ENCODE measurements around the gene EGLN2.
"Not testable (repeated sequence)": the region's sequence is repeated elsewhere in the genome, so short reads cannot be mapped to it uniquely, and the experiment has no call there.

DNA sequence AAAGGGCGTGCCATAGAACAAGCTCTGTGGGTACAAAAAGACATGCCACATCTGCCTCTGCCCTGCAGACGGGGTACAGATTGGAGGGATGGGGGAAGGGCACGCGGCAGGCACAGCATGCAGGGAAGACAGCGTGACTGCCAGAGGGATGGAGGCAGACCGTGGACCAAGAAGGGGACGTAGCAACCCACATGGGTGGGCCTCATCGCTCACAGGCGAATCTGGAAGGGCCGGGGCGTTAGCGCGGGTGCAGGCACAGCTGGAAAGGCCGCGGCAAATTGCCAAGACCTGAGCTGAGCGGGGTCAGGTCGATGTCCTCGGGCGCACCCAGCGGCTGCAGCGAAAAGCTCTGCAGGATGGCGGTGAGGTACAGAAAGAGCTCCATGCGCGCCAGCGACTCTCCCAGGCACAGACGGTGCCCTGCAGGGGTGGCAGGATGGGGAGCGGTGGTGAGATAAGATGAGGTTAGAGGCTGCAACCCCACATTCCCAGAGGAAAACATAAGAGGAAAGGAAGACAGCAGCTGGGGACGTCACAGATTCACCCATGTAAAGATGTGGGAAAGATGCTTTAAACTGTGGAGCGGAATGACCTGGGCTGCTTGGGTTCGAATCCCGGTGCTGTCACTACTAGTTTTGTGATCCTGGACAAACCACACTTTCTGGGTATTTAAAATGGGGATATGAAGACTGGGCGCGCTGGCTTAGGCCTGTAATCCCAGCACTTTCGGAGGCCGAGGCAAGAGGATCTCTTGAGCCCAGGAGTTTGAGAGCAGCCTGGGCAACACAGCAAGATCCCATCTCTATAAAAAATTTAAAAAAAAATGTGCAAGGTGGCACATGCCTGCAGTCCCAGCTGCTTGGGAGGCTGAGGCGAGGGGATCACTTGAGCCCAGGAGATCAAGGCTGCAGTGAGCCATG is 19.7 kb downstream of the EGLN2 start:
- TF ChIP-seq, protein P1, sequence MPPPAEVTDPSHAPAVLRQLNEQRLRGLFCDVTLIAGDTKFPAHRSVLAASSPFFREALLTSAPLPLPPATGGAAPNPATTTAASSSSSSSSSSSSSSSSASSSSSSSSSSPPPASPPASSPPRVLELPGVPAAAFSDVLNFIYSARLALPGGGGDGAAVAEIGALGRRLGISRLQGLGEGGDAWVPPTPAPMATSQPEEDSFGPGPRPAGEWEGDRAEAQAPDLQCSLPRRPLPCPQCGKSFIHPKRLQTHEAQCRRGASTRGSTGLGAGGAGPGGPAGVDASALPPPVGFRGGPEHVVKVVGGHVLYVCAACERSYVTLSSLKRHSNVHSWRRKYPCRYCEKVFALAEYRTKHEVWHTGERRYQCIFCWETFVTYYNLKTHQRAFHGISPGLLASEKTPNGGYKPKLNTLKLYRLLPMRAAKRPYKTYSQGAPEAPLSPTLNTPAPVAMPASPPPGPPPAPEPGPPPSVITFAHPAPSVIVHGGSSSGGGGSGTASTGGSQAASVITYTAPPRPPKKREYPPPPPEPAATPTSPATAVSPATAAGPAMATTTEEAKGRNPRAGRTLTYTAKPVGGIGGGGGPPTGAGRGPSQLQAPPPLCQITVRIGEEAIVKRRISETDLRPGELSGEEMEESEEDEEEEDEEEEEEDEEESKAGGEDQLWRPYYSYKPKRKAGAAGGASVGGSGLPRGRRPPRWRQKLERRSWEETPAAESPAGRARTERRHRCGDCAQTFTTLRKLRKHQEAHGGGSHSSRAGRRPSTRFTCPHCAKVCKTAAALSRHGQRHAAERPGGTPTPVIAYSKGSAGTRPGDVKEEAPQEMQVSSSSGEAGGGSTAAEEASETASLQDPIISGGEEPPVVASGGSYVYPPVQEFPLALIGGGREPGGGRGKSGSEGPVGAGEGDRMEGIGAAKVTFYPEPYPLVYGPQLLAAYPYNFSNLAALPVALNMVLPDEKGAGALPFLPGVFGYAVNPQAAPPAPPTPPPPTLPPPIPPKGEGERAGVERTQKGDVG (CRISPR knock-in tag; IDR thresholded peaks at IDR 0.05), result not testable (repeated sequence)
- TF ChIP-seq TCF12 (IDR thresholded peaks at IDR 0.05; ENCODE audit: low read depth, low read length) (0 out of 2 replicates have a peak, but pooled peaks have one; percentile 18), POLR2A (IDR thresholded peaks at IDR 0.05; ENCODE audit: low read depth, low read length) (0 out of 2 replicates have a peak, but pooled peaks have one; percentile 17)
- TF ChIP-seq EZH2 (IDR thresholded peaks at IDR 0.05; ENCODE audit: borderline replicate concordance, control insufficient read depth, low read depth, low read length); SREBF2 (IDR thresholded peaks at IDR 0.05; ENCODE audit: low read length); WRNIP1 (IDR thresholded peaks at IDR 0.05; ENCODE audit: borderline replicate concordance, low read depth, low read length); RAD21 (IDR thresholded peaks at IDR 0.05; ENCODE audit: insufficient read depth, low read depth, low read length); CREM (IDR thresholded peaks at IDR 0.05; ENCODE audit: low read depth); NFIC (IDR thresholded peaks at IDR 0.05; ENCODE audit: low read depth, low read length): not testable (repeated sequence)
- TF ChIP-seq, protein P2, sequence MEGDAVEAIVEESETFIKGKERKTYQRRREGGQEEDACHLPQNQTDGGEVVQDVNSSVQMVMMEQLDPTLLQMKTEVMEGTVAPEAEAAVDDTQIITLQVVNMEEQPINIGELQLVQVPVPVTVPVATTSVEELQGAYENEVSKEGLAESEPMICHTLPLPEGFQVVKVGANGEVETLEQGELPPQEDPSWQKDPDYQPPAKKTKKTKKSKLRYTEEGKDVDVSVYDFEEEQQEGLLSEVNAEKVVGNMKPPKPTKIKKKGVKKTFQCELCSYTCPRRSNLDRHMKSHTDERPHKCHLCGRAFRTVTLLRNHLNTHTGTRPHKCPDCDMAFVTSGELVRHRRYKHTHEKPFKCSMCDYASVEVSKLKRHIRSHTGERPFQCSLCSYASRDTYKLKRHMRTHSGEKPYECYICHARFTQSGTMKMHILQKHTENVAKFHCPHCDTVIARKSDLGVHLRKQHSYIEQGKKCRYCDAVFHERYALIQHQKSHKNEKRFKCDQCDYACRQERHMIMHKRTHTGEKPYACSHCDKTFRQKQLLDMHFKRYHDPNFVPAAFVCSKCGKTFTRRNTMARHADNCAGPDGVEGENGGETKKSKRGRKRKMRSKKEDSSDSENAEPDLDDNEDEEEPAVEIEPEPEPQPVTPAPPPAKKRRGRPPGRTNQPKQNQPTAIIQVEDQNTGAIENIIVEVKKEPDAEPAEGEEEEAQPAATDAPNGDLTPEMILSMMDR (IDR thresholded peaks at IDR 0.05 in 2 of 3, conservative IDR thresholded peaks at IDR 0.05 in 1 of 3; ENCODE audit: control insufficient read depth in 2 of 3, extremely low read depth in 1 of 3, insufficient read depth in 1 of 3, low read depth in 3 of 3, low read length in 3 of 3), result peak; percentile 39 to 51 (median 48); a peak in 5 of 6 replicates
- TF ChIP-seq, protein P3, sequence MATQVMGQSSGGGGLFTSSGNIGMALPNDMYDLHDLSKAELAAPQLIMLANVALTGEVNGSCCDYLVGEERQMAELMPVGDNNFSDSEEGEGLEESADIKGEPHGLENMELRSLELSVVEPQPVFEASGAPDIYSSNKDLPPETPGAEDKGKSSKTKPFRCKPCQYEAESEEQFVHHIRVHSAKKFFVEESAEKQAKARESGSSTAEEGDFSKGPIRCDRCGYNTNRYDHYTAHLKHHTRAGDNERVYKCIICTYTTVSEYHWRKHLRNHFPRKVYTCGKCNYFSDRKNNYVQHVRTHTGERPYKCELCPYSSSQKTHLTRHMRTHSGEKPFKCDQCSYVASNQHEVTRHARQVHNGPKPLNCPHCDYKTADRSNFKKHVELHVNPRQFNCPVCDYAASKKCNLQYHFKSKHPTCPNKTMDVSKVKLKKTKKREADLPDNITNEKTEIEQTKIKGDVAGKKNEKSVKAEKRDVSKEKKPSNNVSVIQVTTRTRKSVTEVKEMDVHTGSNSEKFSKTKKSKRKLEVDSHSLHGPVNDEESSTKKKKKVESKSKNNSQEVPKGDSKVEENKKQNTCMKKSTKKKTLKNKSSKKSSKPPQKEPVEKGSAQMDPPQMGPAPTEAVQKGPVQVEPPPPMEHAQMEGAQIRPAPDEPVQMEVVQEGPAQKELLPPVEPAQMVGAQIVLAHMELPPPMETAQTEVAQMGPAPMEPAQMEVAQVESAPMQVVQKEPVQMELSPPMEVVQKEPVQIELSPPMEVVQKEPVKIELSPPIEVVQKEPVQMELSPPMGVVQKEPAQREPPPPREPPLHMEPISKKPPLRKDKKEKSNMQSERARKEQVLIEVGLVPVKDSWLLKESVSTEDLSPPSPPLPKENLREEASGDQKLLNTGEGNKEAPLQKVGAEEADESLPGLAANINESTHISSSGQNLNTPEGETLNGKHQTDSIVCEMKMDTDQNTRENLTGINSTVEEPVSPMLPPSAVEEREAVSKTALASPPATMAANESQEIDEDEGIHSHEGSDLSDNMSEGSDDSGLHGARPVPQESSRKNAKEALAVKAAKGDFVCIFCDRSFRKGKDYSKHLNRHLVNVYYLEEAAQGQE (IDR thresholded peaks at IDR 0.05; ENCODE audit: low read depth, low read length), result not testable (repeated sequence)
- TF ChIP-seq, protein P4, sequence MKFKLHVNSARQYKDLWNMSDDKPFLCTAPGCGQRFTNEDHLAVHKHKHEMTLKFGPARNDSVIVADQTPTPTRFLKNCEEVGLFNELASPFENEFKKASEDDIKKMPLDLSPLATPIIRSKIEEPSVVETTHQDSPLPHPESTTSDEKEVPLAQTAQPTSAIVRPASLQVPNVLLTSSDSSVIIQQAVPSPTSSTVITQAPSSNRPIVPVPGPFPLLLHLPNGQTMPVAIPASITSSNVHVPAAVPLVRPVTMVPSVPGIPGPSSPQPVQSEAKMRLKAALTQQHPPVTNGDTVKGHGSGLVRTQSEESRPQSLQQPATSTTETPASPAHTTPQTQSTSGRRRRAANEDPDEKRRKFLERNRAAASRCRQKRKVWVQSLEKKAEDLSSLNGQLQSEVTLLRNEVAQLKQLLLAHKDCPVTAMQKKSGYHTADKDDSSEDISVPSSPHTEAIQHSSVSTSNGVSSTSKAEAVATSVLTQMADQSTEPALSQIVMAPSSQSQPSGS (IDR thresholded peaks at IDR 0.05; ENCODE audit: low read length), result not testable (repeated sequence)
